ENCODE data around the gene BFAR.

GRCh38 chr16:14586637-14587305 is 46.0 kb upstream of the BFAR start:
- TF ChIP-seq CTCF (IDR thresholded peaks at IDR 0.05): no peak
- TF ChIP-seq POLR2A (IDR thresholded peaks at IDR 0.05): no peak

Data from thyroid gland (tissue), 4 donors.